ENCODE results near the gene SLC47A1.

DNA sequence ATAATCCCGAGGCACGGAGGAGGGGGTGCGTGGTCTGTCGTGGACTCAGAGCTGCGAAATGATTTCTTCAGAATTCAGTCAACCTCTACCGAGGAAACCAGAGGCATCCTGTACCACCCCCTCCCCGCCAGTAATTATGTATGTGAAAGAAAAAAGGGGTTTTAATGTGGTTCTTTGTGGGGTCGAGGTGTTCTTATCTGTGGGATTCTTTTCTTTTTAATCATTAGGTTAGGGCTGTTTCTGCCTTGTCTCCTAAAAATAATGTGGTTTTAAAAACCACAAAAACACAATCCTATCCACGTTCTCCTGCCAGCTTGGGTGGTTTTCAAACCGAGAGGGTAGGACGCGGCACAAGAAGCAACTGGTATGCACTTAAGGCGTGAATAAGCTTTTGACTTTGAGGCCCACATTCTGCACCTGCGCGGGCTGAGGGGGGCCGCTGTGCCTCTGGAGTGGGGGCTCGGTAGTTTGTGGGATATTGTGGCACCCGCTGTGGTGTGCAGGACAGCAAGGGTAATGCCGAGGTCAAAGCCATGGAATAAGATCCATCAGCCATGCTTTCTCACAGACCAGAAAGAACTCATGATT, 1.0 kb downstream of the SLC47A1 start:
- TF ChIP-seq, protein P1, sequence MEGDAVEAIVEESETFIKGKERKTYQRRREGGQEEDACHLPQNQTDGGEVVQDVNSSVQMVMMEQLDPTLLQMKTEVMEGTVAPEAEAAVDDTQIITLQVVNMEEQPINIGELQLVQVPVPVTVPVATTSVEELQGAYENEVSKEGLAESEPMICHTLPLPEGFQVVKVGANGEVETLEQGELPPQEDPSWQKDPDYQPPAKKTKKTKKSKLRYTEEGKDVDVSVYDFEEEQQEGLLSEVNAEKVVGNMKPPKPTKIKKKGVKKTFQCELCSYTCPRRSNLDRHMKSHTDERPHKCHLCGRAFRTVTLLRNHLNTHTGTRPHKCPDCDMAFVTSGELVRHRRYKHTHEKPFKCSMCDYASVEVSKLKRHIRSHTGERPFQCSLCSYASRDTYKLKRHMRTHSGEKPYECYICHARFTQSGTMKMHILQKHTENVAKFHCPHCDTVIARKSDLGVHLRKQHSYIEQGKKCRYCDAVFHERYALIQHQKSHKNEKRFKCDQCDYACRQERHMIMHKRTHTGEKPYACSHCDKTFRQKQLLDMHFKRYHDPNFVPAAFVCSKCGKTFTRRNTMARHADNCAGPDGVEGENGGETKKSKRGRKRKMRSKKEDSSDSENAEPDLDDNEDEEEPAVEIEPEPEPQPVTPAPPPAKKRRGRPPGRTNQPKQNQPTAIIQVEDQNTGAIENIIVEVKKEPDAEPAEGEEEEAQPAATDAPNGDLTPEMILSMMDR (IDR thresholded peaks at IDR 0.05 in 4 of 5, conservative IDR thresholded peaks at IDR 0.05 in 1 of 5), result no peak
- no peak for TF ChIP-seq POLR2A (IDR thresholded peaks at IDR 0.05)
